Measurements from ENCODE around the gene TMEFF2. TPM values are rescaled to one million over a fixed set of nuclear protein-coding genes. Genes with fewer than 3 reads are reported as not detected.

TMEFF2 gene
- polyA plus RNA-seq, 10 donors: 15.3 to 39.8 (median 24.7) TPM

DNA sequence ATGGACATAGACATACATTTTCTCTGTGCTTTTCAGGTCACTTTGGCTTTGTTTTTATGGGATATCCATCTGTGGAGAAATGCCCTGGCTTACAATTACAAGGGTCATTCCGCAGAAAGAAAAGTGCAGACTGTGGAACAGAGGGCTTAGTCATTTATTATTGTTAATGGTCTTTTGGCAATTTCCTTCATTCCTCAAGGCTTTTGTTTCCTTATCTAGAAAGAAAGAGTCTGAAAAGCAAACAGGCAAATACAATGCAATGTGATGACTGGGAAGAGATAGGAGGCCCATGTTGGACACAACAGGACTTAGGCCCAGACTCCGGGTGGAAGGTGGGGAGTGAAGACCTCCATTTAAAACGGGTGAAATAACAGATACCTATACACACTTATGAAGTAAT is 218.3 kb downstream of the TMEFF2 start:
- no peak for DNase-seq

DNA sequence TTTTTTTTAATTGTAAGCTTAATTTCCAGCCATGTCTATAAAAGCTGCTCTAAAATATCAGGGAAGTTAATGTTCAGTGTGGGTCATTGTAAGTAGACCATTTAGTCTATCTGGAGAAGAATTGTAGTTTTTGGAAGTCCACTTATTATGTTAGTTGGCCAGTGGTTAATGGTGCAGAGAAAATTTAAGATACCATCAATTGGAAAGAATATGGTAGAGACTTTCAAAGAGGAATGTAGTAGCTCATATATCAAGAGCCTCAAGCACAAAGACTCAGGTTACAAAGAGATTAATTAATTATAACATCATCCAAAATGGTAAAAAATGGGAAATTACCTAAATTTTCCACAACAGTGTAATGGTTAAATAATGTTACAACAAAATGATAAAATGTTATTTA is 220.1 kb downstream of the TMEFF2 start:
- no peak for DNase-seq

DNA sequence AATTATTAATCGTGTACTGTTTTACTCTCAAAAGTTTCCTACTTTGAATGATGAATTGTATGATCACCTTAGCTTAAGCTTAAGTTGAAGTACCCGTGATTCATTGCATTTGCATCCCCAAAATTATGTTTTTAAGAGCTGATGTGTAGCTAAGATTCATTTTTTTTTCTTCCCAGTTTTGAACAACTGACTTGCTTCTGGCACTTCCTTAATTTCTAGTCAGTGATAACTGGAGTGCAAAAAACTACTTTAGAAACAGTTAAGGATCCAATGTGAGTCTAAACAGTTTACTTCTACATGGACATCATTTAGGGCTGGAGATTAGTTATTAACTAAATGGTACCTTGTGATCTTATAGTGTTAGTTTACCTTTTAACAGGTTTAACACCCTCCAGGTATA is 223.9 kb downstream of the TMEFF2 start:
- DNase-seq: no peak

DNA sequence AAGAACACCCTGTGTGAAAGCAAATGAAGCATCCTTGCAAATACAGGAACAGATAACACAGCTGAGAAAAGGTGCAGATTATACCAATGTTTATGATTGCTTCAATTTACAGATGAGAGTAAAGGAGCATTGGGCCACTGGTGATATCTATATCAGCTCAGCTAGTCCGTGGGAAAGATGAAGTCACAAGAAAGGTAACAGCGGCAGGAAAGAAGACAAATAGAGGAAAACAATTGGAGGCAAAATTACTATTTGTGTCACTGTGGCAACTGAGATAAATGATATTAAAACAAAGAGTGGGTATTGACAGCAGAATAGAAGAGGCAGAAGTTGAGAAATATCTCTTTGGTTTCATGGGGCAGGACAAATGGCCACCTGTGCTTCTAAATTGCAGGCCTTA is 226.6 kb downstream of the TMEFF2 start:
- no peak for DNase-seq

DNA sequence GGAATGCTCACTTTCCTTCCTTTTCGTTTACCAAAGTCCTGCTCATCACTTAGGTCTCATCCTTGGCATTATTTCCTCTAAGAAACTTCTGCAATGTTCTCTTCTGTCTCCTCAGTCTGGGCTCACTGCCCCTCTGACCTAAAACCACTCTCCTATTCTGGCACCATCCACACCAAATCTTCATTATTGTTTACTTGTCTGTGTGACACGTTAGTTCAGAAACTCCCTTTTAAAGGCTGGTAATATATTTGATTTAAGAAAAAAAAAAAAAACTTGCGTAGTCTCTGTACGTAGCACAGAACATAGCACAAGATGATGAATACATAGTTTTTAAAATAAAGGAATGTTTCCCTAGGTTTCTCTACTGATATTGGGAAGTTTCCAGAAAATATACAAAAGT is 229.0 kb downstream of the TMEFF2 start:
- DNase-seq: no peak

DNA sequence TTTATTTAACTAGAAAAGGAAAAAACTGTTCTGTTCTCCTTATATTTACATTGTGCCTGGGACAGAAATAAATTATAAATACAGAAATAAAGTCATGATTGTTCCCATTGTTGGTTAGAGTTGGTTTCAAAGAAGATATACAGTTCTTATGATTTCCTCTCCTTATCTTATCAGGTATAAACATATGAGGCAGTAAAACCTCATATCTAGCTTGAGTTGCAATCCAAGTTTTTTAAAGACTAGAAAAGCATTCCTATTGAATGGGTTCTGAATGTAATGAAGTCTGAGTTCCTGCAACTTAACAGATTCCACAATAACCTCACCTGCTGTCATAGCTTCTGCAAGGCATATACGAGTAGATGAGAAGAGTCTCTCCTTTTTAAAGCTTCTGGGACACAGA is 233.2 kb downstream of the TMEFF2 start:
- no peak for DNase-seq

DNA sequence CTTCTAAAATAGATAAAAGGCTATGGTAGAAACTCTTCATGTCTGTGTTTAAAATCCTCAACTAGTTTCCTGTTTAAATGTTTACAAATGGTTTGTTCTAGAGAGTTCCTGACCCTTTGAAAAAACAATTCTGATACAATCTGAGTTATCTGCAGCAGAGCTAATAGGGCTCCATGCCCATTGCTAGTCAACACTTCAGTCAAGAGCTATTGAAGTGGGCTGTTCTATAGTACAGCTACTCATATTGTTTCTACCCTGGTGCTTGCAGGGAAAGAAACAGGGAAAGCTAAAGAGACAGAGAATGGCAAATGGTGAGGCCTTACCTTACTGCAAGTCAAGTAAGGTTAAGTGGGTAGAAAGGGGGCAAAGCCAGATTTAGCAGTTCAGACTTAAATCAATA is 235.5 kb downstream of the TMEFF2 start:
- DNase-seq: no peak

DNA sequence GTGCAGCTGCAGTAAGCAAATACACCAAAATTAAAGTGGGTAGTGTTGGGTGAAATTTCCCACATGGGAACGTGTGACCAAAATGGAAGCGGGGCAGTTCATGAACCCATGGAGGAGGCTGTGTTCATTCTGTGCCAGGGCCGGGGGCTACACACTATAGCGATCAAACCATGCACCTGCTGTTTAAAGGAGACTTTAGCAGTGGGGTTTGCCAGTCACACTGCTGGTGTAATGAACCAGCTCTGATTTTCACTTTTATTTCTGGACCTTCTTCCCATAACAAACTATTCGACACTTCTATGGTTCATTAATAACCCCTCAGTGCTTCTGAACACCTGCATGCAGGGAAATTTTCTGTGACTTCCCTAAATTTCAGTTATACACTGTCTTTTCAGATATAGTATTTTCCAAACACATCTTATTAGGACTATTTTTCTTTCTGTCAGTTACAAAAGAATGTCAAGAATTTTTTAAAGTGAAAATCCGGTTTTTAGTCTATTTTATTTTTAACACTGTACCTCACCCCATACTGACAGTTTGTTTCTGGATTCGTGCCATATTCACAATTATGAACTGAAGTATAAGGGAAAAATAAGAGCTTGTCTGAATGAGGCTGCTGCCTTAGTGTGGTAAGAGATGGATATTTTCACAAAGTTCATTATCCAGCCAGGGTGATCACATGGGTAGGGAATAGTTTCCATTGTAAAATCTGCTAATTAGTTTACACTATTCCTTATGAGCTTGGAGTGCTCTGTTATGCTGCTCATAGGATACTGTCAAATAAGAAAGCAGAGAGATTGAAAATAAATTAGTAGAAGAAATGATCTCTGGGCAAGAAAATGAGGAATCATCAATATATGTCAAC is 236.5 kb downstream of the TMEFF2 start:
- no peak for DNase-seq

DNA sequence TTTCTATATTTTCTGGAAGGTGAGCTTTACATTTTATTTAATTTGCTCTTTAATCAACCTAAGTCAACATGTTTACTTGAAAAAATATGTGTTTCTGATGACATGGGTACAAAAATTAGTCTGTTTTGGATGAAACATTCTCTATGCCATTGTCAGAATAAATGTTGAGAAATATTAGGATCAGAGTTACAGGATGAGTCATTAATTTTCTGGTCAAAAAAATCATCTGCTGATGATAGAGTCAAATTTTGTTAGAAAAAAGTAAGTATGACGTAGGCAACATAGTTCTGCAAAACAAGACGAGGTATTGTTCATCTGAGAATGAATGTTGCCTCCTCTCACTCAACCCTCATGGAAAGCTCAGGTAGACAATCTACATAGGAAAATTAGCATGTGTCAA is 240.3 kb downstream of the TMEFF2 start:
- DNase-seq: no peak

DNA sequence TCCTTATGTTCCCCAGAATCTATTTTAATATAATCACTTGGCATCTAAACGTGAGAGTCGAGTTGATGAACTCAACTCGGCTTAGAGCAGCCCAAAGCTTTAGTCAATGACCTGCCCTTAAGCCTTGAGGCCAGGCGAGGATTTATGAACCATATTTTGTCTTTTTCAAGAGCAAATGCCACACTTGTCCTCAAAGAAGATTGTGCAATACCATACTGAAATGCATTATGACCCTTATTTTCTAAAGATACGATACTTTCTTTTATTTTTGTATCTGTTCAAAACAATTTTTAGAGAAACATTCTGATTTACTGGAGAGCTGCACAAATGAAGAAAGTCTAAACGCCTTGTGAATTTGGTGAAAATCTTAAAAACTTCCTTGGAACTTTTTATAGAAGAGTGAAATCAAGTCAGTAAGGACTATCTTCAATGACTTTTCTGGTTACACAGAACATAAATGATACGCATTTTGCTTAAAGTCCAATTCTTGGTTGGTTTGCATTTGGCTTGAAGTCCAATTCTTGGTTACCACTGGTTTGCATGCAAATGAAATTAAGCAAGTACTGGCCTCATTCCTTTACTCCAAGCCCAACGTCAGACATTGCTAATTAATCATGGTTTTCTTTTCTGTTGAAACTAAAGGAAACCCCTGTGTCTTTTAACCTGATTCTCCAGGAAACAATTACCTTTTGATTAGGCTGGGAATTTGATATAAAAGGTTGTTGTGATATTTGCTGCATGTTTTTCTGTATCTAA is 242.0 kb downstream of the TMEFF2 start:
- DNase-seq: no peak

DNA sequence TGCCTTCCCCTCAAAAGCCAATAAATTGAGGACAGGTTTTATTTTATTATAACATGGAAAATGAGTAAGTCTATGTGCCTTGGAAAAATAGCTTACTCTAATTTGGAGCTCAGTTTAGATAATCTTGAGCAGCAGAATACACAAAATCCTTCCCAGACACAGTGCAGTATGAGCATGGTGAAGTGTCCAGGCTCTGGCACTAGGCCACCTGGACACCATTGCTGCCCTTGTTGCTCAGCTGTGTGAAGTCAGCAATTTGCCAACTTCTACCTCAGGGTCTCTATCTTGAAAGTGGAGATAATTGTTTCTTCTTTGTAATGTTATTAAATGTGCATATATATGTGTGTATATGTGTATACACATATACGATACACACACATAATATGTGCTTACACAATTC is 242.9 kb downstream of the TMEFF2 start:
- DNase-seq: no peak

DNA sequence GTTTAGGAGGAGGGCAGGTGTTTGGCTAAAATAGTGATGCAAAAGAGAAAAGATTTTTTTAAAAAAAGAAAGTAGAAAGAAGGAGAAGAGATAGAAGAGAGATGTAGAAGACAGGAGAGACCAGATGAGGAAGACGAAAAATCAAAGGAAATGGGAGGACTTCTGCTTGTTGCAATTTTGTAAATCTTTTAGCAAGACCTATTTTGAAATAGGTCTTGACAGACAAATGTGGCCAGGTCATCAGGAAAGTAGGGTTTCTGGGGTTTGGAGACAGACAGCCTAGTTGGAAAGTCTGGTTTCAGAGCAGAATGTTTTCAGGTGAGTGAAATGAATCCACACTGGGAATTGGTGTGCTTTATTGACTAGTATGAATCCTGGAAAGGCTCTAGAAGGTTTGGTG is 243.4 kb downstream of the TMEFF2 start:
- no peak for DNase-seq

DNA sequence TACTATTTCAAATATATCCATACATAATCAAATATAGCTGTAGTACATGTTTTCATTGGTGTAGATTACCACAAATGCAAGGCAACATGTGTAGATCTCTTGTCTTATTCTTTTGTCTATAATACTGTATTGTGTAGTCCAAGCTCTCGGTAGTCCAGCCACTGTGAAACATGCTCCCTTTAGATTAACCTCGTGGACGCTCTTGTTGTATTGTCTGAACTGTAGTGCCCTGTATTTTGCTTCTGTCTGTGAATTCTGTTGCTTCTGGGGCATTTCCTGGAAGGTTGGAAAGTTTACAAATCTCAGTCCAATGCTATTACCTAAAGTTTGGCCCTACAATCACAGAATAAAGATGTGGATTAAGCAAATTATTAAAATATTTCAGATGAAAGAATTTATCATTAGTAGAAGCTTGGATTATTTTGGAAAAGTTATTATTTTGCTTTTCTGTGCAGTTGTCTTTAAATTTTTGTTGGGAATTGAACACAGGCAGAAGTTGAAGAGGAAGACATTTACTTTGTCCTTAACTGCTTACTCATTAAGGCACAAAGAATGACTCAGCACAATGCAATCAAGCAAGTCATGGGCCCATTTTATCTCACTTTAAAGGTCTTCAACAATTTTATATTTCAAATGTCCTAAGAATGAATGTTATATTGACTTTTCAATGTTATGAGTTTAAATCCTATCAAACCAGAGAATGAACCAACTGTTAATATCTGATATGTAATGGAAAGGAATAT is 244.4 kb downstream of the TMEFF2 start:
- peak in 1 of 3 donors; percentile 13 for DNase-seq

DNA sequence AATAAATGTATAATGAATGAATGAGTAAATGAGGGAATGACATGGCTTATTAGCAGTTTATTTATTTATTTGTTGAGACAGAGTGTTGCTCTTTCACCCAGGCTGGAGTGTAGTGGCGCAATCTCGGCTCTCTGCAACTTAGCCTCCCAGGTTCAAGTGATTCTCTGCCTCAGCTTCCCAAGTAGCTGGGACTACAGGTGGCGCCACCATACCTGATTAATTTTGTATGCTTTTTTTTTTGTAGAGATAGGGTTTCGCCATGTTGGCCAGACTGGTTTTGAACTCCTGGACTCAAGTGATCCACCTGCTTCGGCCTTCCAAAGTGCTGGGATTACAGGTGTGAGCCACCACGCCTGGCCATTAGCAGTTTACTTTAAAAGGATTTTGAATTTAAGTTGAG is 247.5 kb downstream of the TMEFF2 start:
- DNase-seq: no peak

DNA sequence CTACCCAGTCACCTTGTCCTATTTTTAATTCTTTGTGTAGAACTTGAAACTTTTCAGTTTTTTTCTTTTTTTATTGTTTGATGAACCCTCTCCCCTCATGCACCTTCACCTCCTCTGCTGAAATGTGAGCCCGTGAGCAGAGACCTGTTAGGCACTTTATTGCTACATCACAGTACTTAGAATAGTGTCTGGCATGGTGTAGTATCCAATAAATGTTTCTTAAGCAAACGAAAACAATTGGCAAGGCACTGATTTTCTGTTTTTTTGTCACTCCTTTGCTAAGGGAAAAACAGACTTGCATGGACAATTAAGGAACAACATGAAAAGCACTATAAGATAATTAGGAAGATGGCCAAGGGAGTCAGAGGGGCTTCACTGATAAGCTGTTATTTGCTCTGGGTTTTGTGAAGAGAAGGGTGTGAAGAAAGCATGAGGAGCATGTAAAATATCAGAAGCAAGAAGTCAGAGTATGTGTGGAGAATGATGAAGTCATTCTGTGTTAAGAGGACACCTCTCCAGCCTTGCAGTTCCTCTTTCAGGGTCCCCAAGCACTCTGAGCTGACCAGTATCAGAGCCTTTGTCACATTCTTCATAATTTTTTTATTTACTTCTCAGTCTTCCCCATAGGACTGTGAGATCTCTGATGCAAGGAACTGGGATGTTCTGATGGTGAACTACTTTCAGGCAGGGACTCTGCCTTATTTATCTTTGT is 248.1 kb downstream of the TMEFF2 start:
- no peak for DNase-seq

DNA sequence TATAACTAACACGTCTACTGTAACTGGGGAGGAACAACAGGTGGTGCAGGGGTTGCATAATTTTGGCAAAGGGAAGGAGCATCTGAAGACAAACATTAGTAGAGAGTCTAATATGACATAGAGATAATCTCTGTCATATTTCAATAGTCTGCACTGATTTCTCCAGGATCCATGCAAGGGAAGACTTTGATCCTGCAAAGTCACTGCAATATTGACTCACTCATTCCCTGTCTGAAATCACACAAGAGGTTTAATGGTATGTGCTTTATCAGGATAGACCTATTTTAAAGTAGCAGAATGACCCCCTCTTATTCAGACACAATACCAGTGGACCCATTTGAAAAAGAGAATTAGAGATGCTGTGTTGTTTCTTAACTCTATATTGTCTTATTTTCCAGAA is 249.1 kb downstream of the TMEFF2 start:
- DNase-seq: no peak

DNA sequence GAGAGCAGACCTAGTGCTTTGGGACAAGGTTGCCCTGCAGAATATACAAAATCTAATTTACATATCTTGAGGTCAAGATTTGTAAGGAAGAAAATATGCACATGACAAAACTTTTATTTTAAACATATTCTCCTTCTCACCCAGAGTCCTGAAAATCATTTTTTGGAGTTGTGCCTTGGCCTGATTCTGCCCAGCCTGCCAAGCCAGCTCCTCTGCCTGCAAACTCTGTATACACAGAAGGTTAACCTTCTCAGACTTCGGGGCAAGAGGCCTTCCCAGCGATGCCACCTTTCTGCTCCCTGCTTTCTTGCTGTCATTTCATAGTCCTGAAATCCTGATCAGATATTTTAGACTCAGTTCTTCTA is 252.0 kb downstream of the TMEFF2 start:
- DNase-seq: no peak

DNA sequence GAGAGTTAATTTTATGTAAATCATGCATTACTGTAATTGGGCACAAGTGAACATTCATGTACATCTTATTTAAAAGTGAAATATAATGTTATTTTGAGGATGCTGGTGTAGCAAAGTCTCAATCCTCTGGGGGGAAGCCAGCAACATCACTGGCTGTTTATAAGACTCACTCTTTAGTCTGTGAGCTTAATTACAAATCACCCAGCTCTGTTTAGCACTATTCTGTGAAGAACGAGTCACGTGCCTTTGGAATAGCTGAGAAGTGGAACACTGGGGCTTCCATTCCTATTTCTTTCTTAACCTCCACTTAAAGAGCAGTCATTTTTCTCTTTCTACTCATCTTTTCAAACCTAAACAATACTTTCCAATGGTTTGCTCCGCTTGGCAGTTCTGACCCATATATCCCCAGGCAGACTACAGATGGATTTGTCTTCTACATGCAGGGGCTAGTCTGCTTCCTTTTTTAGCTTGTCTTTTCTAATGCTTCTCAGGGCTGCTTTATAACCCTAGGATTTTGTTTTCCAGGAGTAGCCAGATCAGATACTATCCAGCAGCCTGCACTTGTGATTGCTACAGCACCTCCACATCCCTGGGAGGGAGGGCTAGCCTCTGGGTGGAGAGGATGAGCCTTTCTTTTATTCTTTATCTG is 252.5 kb downstream of the TMEFF2 start:
- DNase-seq: peak; percentile 18 to 59 (median 18)

DNA sequence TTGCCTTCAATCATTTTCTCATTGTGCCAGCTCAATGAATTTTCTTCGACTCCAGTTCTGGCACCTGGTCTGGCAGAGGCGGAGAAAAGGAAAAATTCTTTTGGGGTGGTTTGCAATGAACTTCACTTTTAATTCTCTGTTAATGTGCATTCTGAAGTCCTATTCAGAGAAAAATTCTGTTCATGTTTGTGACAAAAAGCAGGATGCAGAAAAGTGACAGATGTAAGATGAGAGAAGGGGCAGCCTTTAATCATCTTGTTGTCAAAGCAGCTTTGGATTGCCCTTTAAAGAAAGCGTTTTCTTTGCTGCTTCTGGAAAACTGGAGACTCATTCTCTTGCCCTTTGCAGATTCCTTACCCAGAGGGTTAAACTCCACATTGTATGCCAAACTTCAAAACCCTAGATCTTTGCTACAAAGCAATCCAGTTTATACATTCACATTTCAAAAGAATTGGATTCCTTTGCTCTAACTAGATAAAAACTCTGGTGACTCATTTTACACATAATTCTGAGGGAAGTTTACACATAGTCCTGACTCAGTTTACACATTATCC is 253.3 kb downstream of the TMEFF2 start:
- DNase-seq: no peak

DNA sequence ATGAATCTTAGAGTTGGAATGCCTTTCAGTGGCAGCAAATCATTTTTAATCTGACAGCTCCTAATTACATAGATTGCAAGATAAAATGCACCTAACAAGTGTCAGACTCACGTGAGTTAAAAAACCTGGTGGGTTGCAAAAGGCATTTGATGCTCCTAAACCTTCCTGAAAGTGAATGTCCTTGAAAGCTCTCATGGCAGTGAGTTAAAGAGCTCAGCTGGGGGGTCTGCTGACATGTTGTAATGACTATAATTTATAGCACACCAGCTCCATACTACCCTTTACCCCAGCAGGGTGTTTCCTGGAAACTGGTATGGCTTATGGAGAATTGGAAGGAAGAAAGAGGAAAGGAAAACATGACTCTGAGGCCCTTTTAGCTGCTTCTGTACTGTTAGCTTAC is 256.0 kb downstream of the TMEFF2 start:
- no peak for DNase-seq

DNA sequence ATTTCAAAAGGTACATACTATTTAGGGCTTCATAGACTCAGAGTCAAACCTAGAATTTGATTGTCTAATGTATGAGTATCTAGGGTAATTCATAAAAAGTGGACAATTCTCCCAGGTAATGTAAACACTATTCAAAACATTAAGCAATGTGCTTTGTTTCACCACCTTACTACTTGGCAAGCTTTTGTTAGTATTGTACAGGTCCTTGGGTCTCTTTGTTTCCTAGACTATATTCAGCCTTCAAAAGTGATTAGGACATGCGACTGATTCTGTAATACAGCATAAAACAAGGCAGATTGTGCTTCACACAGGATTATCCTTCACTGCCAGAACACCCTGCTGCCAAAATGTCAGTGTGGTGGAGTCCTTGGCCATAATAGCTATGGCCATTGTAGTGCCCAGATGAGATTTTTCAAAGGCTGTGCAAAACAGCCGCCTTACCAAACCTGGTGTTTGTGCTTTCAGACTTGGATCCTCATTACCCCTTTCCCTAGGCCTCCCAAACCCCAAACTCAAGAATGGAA is 257.8 kb downstream of the TMEFF2 start:
- no peak for DNase-seq

All from muscle of back (tissue), 11 donors.